Neural cell (in vitro differentiated cells): ENCODE results near the gene RIGI. TPM values are rescaled to one million over a fixed set of nuclear protein-coding genes. Genes with fewer than 3 reads are reported as not detected.

Experiments
- H2AFZ ChIP-seq: fragments of 200-600, 300-800 bp; sonication (generic), shearing (Covaris generic); 2 replicates; pipeline ENCODE4 v1.6.0; 2014; ENCODE audit warnings: low read depth, mild to moderate bottlenecking, antibody characterized with exemption, low read length, moderate library complexity
- H3F3A ChIP-seq: fragments of 200-600 bp; shearing (Covaris generic); 2 replicates; pipeline ENCODE4 v1.6.1; 2016; ENCODE audit warnings: mild to moderate bottlenecking, moderate library complexity, mixed read lengths, antibody characterized with exemption, low read length; ENCODE audit not compliant: insufficient read depth, poor library complexity, severe bottlenecking
- H3K27ac ChIP-seq: fragments of 200-600, 300-800 bp; sonication (generic), shearing (Covaris generic); 2 replicates; pipeline ENCODE4 v1.5.1; 2014; ENCODE audit warnings: mild to moderate bottlenecking, low read length, moderate library complexity
- H3K27me3 ChIP-seq: fragments of 300-800, 200-600 bp; sonication (generic), shearing (Covaris generic); 2 replicates; pipeline ENCODE4 v1.6.0; 2014; ENCODE audit warnings: mild to moderate bottlenecking, low read depth, low read length, moderate library complexity; ENCODE audit not compliant: insufficient read depth
- H3K36me3 ChIP-seq: fragments of 300-800, 200-600 bp; sonication (generic), shearing (Covaris generic); 2 replicates; pipeline ENCODE4 v1.5.1; 2014; ENCODE audit warnings: mild to moderate bottlenecking, antibody characterized with exemption, low read length, moderate library complexity; ENCODE audit not compliant: insufficient read depth
- H3K4me2 ChIP-seq: fragments of 300-800, 200-600 bp; sonication (generic), shearing (Covaris generic); 2 replicates; pipeline ENCODE4 v1.6.0; 2014; ENCODE audit warnings: mild to moderate bottlenecking, low read length
- H3K4me3 ChIP-seq: fragments of 300-800, 200-600 bp; sonication (generic), shearing (Covaris generic); 2 replicates; pipeline ENCODE4 v1.5.1; 2014; ENCODE audit warnings: mild to moderate bottlenecking, low read length, moderate library complexity
- H3K79me2 ChIP-seq: fragments of 200-600 bp; shearing (Covaris generic); replicated peaks from 2 replicates; pipeline ENCODE4 v1.6.0; 2014; ENCODE audit warnings: mild to moderate bottlenecking, low read length, moderate library complexity; ENCODE audit not compliant: insufficient read depth
- H3K9ac ChIP-seq: fragments of 300-800, 200-600 bp; sonication (generic), shearing (Covaris generic); 2 replicates; pipeline ENCODE4 v1.6.1; 2016; ENCODE audit warnings: mild to moderate bottlenecking, low read length, mixed read lengths
- H3K9me2 ChIP-seq: fragments of 200-600 bp; shearing (Covaris generic); 2 replicates; pipeline ENCODE4 v1.6.1; 2016; ENCODE audit warnings: mild to moderate bottlenecking, low read length, mixed read lengths; ENCODE audit not compliant: insufficient read depth
- H3K9me3 ChIP-seq: fragments of 200-600, 300-800 bp; sonication (generic), shearing (Covaris generic); 2 replicates; pipeline ENCODE4 v1.6.1; 2016; ENCODE audit warnings: mild to moderate bottlenecking, mixed run types, low read length, moderate library complexity, mixed read lengths
- H4K20me1 ChIP-seq: fragments of 200-600 bp; shearing (Covaris generic); 2 replicates; pipeline ENCODE4 v1.6.1; 2016; ENCODE audit warnings: mild to moderate bottlenecking, mixed run types; ENCODE audit not compliant: insufficient read depth
- EP300 ChIP-seq: fragments of 450-650 bp; conservative IDR thresholded peaks from 2 replicates; pipeline ENCODE4 v1.6.1; 2014; ENCODE audit warnings: antibody characterized with exemption, mild to moderate bottlenecking, moderate library complexity; ENCODE audit not compliant: poor library complexity, severe bottlenecking
- EZH2 ChIP-seq: fragments of 200-600, 300-800 bp; shearing (Covaris generic), sonication (generic); IDR thresholded peaks from 2 replicates; pipeline ENCODE4 v1.6.1; 2014; ENCODE audit warnings: antibody characterized with exemption, low read length, borderline replicate concordance, mild to moderate bottlenecking; ENCODE audit not compliant: insufficient read depth, poor library complexity, severe bottlenecking
- MXI1 ChIP-seq: fragments of 450-650 bp; conservative IDR thresholded peaks from 2 replicates; pipeline ENCODE4 v1.6.1; 2014; ENCODE audit warnings: antibody characterized with exemption, mild to moderate bottlenecking; ENCODE audit not compliant: poor library complexity, severe bottlenecking
- POLR2AphosphoS5 ChIP-seq: IDR thresholded peaks from 2 replicates; pipeline ENCODE4 v1.6.1; 2012
- RAD21 ChIP-seq: fragments of 450-650 bp; conservative IDR thresholded peaks from 2 replicates; pipeline ENCODE4 v1.6.1; 2014; ENCODE audit warnings: antibody characterized with exemption, mild to moderate bottlenecking, moderate library complexity
- SMC3 ChIP-seq: fragments of 450-650 bp; conservative IDR thresholded peaks from 2 replicates; pipeline ENCODE4 v1.6.1; 2014; ENCODE audit warnings: antibody characterized with exemption, mild to moderate bottlenecking, moderate library complexity; ENCODE audit not compliant: poor library complexity
- TAF1 ChIP-seq: IDR thresholded peaks from 2 replicates; pipeline ENCODE4 v1.6.1; 2012; ENCODE audit warnings: low read depth
- polyA plus RNA-seq: library from polyadenylated mRNA; depleted of rRNA; stranded (reverse); fragments of >200 nt; gene quantifications from 2 replicates; pipeline ENCODE4 v1.2.3, GENCODE V29; 2014
- TF ChIP-seq, protein P1 (sequence below): fragments of 450-650 bp; IDR thresholded peaks from 2 replicates; pipeline ENCODE4 v1.5.1; 2014; ENCODE audit warnings: antibody characterized with exemption, mild to moderate bottlenecking, moderate library complexity; ENCODE audit not compliant: poor library complexity, severe bottlenecking
- TF ChIP-seq, protein P2 (sequence below): IDR thresholded peaks from 2 replicates; pipeline ENCODE4 v1.6.1; 2012; ENCODE audit warnings: borderline replicate concordance

The RIGI gene
- polyA plus RNA-seq, 1 donor from 2014 or later, result 2.5 TPM

DNA sequence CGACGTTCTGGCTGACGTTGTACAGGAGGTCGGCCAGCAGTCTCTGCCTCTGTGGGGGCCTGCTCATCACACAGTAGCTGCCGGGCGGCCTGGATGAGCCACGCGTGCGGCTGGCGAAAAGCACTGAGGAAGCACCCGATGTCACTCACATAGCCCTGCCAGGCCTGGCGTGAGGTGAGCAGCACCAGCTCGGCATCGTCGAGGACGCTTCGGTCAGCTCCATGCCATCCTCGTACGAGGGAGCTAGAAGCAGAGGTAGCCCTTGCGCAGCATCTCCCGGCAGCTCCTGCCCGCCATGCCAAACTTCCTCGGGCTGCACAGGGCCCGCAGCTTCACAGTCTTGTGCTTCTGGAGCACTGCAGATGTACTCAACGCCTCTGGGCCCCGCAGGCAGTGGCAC is 40.8 kb upstream of the RIGI start:
- H2AFZ ChIP-seq, result no peak overlapping the region

DNA sequence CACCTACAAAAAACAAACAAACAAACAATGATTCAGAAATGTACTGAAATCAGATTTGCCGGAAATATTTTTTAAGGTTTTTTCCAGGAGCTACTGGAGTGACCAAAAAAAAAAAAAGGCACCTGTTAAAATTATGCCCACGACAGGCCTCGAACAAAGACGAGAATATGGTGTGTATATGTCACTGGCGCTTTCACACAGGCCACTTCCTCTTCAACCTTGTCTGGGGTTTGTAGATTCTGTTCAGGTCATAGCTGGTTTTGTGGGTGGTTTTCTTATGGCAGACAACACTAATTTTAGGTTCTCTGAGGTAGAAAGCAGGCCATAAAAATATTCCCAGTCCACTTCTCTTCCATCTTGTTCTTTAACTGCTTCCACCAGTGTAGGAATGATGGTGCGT is 40.0 kb upstream of the RIGI start:
- H3K9me2 ChIP-seq, result no peaks in the 10 kb centered on the region
- no peak overlapping the region for H3K9ac ChIP-seq
- no peaks in the 10 kb centered on the region for H3K9me3 ChIP-seq
- H2AFZ ChIP-seq, result no peak overlapping the region
- TF ChIP-seq, protein P1, sequence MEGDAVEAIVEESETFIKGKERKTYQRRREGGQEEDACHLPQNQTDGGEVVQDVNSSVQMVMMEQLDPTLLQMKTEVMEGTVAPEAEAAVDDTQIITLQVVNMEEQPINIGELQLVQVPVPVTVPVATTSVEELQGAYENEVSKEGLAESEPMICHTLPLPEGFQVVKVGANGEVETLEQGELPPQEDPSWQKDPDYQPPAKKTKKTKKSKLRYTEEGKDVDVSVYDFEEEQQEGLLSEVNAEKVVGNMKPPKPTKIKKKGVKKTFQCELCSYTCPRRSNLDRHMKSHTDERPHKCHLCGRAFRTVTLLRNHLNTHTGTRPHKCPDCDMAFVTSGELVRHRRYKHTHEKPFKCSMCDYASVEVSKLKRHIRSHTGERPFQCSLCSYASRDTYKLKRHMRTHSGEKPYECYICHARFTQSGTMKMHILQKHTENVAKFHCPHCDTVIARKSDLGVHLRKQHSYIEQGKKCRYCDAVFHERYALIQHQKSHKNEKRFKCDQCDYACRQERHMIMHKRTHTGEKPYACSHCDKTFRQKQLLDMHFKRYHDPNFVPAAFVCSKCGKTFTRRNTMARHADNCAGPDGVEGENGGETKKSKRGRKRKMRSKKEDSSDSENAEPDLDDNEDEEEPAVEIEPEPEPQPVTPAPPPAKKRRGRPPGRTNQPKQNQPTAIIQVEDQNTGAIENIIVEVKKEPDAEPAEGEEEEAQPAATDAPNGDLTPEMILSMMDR, result no peak
- TF ChIP-seq, protein P2, sequence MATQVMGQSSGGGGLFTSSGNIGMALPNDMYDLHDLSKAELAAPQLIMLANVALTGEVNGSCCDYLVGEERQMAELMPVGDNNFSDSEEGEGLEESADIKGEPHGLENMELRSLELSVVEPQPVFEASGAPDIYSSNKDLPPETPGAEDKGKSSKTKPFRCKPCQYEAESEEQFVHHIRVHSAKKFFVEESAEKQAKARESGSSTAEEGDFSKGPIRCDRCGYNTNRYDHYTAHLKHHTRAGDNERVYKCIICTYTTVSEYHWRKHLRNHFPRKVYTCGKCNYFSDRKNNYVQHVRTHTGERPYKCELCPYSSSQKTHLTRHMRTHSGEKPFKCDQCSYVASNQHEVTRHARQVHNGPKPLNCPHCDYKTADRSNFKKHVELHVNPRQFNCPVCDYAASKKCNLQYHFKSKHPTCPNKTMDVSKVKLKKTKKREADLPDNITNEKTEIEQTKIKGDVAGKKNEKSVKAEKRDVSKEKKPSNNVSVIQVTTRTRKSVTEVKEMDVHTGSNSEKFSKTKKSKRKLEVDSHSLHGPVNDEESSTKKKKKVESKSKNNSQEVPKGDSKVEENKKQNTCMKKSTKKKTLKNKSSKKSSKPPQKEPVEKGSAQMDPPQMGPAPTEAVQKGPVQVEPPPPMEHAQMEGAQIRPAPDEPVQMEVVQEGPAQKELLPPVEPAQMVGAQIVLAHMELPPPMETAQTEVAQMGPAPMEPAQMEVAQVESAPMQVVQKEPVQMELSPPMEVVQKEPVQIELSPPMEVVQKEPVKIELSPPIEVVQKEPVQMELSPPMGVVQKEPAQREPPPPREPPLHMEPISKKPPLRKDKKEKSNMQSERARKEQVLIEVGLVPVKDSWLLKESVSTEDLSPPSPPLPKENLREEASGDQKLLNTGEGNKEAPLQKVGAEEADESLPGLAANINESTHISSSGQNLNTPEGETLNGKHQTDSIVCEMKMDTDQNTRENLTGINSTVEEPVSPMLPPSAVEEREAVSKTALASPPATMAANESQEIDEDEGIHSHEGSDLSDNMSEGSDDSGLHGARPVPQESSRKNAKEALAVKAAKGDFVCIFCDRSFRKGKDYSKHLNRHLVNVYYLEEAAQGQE, result no peak
- no peak for TF ChIP-seq TAF1
- TF ChIP-seq SMC3, result no peak
- no peak for TF ChIP-seq EP300
- TF ChIP-seq MXI1, result no peak
- TF ChIP-seq RAD21, result no peak
- TF ChIP-seq EZH2, result no peak
- no peak for TF ChIP-seq POLR2AphosphoS5
- no peak overlapping the region for H3K27ac ChIP-seq
- H3K4me3 ChIP-seq, result no peak overlapping the region
- H3K36me3 ChIP-seq, result no peaks in the 10 kb centered on the region
- H3K79me2 ChIP-seq, result peaks cover 13% of the 10 kb centered on the region
- H3F3A ChIP-seq, result no peaks in the 10 kb centered on the region
- no peaks in the 10 kb centered on the region for H4K20me1 ChIP-seq
- H3K4me2 ChIP-seq, result no peak overlapping the region
- no peaks in the 10 kb centered on the region for H3K27me3 ChIP-seq

More for the DNA sequence above, 40.8 kb upstream of the RIGI start:
- Histone ChIP-seq H3F3A (no peaks in the 10 kb centered on the region), H3K27me3 (no peaks in the 10 kb centered on the region), H3K4me2 (no peak overlapping the region), H3K9me3 (no peaks in the 10 kb centered on the region), H3K36me3 (no peaks in the 10 kb centered on the region), H3K79me2 (peaks cover 21% of the 10 kb centered on the region), H3K4me3 (no peak overlapping the region), H3K9me2 (no peaks in the 10 kb centered on the region), H3K9ac (no peak overlapping the region), H3K27ac (no peak overlapping the region), H4K20me1 (no peaks in the 10 kb centered on the region)
- TF ChIP-seq SMC3, result no peak

DNA sequence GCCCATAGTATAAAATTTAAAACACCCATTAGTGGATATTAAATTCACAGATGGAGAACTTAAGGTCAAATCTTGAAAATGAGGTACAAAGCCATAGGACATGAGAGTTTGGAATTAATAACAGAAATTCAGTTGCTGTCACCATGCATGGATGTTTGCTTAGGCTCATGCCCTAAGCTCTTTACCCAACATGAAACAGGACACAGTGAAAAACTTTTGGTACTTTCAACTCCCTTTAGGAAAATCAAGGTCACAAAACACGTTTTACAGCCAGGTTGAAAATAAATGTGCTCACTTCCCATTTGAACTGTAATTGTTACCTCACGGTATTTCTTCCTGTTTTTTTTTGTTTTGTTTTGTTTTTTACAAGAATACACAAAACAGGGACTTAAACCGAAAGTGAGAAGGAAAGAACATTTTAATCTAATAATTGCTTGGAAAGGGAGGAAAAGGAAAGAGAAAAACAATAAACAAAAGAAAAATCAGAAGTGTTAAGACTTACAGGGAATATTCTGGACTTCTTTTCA is 32.5 kb upstream of the RIGI start:
- Histone ChIP-seq H3K27ac (no peak overlapping the region), H3K4me3 (no peak overlapping the region), H3K9me2 (no peaks in the 10 kb centered on the region), H3K9me3 (no peaks in the 10 kb centered on the region), H3K27me3 (no peaks in the 10 kb centered on the region), H2AFZ (no peak overlapping the region), H3K79me2 (peaks cover 3% of the 10 kb centered on the region), H3K36me3 (no peaks in the 10 kb centered on the region), H4K20me1 (no peaks in the 10 kb centered on the region), H3K9ac (no peak overlapping the region), H3F3A (no peaks in the 10 kb centered on the region), H3K4me2 (no peak overlapping the region)
- no peak for TF ChIP-seq MXI1
- TF ChIP-seq, protein P2, result no peak
- TF ChIP-seq EP300, result no peak
- TF ChIP-seq, protein P1, result no peak
- no peak for TF ChIP-seq SMC3
- TF ChIP-seq TAF1, result no peak
- no peak for TF ChIP-seq POLR2AphosphoS5
- TF ChIP-seq EZH2, result no peak
- no peak for TF ChIP-seq RAD21
